ENCODE results near the gene MINDY2.

Gene MINDY2

DNA sequence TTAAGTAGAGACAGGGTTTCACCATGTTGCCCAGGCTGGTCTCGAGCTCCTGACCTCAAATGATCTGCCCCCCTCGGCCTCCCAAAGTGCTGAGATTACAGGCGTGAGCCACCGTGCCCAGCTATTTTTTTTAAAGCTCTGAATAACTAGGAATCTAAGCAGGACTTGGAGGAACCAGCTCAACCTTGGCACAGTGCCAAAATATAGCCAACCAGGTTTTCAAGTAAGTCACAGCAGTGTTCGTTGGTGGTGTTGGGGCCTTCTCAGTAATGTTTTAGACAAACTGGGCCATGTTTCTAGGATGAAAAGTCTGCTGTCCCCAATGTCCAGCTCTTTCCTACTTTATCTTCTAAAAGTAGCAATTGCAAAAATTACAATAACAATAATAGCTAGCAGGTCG, 15.1 kb upstream of the MINDY2 start:
- no peak overlapping the region for H3K4me3 ChIP-seq (replicated peaks; ENCODE audit: insufficient read depth, low read length)
- TF ChIP-seq GABPA (IDR thresholded peaks at IDR 0.05; ENCODE audit: low read depth) (no peak), SPI1 (IDR thresholded peaks at IDR 0.05; ENCODE audit: borderline replicate concordance, low read depth) (no peak), POLR2AphosphoS5 (IDR thresholded peaks at IDR 0.05; ENCODE audit: low read depth) (no peak)
- TF ChIP-seq, protein P1, sequence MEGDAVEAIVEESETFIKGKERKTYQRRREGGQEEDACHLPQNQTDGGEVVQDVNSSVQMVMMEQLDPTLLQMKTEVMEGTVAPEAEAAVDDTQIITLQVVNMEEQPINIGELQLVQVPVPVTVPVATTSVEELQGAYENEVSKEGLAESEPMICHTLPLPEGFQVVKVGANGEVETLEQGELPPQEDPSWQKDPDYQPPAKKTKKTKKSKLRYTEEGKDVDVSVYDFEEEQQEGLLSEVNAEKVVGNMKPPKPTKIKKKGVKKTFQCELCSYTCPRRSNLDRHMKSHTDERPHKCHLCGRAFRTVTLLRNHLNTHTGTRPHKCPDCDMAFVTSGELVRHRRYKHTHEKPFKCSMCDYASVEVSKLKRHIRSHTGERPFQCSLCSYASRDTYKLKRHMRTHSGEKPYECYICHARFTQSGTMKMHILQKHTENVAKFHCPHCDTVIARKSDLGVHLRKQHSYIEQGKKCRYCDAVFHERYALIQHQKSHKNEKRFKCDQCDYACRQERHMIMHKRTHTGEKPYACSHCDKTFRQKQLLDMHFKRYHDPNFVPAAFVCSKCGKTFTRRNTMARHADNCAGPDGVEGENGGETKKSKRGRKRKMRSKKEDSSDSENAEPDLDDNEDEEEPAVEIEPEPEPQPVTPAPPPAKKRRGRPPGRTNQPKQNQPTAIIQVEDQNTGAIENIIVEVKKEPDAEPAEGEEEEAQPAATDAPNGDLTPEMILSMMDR (IDR thresholded peaks at IDR 0.05; ENCODE audit: insufficient read depth, low read length): no peak
- TF ChIP-seq, protein P2, sequence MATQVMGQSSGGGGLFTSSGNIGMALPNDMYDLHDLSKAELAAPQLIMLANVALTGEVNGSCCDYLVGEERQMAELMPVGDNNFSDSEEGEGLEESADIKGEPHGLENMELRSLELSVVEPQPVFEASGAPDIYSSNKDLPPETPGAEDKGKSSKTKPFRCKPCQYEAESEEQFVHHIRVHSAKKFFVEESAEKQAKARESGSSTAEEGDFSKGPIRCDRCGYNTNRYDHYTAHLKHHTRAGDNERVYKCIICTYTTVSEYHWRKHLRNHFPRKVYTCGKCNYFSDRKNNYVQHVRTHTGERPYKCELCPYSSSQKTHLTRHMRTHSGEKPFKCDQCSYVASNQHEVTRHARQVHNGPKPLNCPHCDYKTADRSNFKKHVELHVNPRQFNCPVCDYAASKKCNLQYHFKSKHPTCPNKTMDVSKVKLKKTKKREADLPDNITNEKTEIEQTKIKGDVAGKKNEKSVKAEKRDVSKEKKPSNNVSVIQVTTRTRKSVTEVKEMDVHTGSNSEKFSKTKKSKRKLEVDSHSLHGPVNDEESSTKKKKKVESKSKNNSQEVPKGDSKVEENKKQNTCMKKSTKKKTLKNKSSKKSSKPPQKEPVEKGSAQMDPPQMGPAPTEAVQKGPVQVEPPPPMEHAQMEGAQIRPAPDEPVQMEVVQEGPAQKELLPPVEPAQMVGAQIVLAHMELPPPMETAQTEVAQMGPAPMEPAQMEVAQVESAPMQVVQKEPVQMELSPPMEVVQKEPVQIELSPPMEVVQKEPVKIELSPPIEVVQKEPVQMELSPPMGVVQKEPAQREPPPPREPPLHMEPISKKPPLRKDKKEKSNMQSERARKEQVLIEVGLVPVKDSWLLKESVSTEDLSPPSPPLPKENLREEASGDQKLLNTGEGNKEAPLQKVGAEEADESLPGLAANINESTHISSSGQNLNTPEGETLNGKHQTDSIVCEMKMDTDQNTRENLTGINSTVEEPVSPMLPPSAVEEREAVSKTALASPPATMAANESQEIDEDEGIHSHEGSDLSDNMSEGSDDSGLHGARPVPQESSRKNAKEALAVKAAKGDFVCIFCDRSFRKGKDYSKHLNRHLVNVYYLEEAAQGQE (IDR thresholded peaks at IDR 0.05; ENCODE audit: insufficient replicate concordance, low read depth): no peak
- H3K27ac ChIP-seq (replicated peaks): no peak overlapping the region
- no peak for DNase-seq (ENCODE audit: low read depth in 1 of 2, low spot score in 1 of 2)
- no peaks in the 10 kb centered on the region for H3K27me3 ChIP-seq (ENCODE audit: insufficient read depth, poor library complexity, severe bottlenecking)

DNA sequence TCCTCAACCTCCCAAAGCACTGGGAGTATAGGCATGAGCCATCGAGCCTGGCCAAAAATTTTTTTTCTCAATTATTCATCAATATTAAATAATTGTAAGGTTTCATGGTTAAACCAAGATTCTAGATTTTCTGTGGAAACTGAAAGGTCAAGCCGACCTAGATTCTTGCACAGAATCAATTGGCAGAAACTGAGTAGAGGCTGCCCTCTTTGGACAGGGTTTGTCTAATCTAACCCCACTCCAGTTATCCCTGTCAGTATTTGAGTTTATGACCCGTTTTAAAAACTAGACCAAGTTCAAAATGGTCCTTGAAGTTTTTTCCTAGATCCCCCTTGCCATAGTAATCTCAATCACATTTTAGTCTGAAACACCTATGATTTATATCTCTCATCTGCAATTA, 13.0 kb upstream of the MINDY2 start:
- no peak for TF ChIP-seq POLR2AphosphoS5 (IDR thresholded peaks at IDR 0.05; ENCODE audit: low read depth)
- TF ChIP-seq GABPA (IDR thresholded peaks at IDR 0.05; ENCODE audit: low read depth): no peak
- no peak for TF ChIP-seq SPI1 (IDR thresholded peaks at IDR 0.05; ENCODE audit: borderline replicate concordance, low read depth)
- TF ChIP-seq, protein P1 (IDR thresholded peaks at IDR 0.05; ENCODE audit: insufficient read depth, low read length): no peak
- TF ChIP-seq, protein P2 (IDR thresholded peaks at IDR 0.05; ENCODE audit: insufficient replicate concordance, low read depth): no peak
- Histone ChIP-seq H3K27ac (replicated peaks) (no peak overlapping the region; the same call in 1 of the 2 replicates), H3K4me3 (replicated peaks; ENCODE audit: insufficient read depth, low read length) (no peak overlapping the region), H3K27me3 (ENCODE audit: insufficient read depth, poor library complexity, severe bottlenecking) (no peaks in the 10 kb centered on the region)
- DNase-seq (ENCODE audit: low read depth in 1 of 2, low spot score in 1 of 2): no peak

DNA sequence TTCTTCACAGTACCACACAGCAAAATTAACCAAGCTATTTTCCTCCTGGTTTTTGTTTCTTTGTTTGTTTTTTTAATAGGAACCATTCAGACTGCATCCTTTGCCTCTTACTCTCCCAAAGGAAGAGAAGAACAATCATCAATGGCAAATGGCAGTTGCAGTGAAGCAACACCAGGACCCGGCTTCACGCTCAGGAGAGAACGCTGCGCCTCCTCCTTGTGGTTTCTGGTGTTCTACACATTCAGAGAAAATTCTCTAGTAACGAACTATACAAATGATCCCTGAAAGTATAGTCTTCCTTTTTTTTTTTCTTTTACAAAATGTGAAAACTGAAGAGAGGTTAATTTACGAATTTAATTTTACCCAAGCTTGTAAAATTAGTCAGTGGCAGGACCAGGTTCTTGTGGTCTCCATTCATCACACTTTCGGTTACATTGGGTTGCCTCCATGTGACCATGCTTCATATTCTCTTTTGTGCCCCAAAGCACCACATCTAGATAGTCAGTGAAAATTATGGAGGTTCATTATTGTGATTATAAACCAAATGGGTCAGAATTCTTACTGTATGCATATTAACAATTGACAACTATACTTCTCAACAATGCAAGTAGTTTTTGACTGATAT, 10.6 kb upstream of the MINDY2 start:
- TF ChIP-seq SPI1 (IDR thresholded peaks at IDR 0.05; ENCODE audit: borderline replicate concordance, low read depth) (no peak), POLR2AphosphoS5 (IDR thresholded peaks at IDR 0.05; ENCODE audit: low read depth) (no peak), GABPA (IDR thresholded peaks at IDR 0.05; ENCODE audit: low read depth) (no peak)
- TF ChIP-seq, protein P2 (IDR thresholded peaks at IDR 0.05; ENCODE audit: insufficient replicate concordance, low read depth): no peak
- TF ChIP-seq, protein P1 (IDR thresholded peaks at IDR 0.05; ENCODE audit: insufficient read depth, low read length): no peak
- Histone ChIP-seq H3K27me3 (ENCODE audit: insufficient read depth, poor library complexity, severe bottlenecking) (no peaks in the 10 kb centered on the region), H3K27ac (replicated peaks) (no peak overlapping the region), H3K4me3 (replicated peaks; ENCODE audit: insufficient read depth, low read length) (no peak overlapping the region)
- peak in 1 of 2 experiments; percentile 49 for DNase-seq (ENCODE audit: low read depth in 1 of 2, low spot score in 1 of 2)
